H9 (cell line): ENCODE measurements around the gene DCST2. TPM values are rescaled to one million over a fixed set of nuclear protein-coding genes. Genes with fewer than 3 reads are reported as not detected.

Source experiments
- DNase-seq: peaks from one replicate; pipeline ENCODE4 v3.0.0-alpha.2; 2017
- H2AFZ ChIP-seq: one replicate; pipeline ENCODE4 v1.6.1; 2013; ENCODE audit warnings: mild to moderate bottlenecking, low read length, control low read depth, moderate library complexity
- H2AK5ac ChIP-seq: 2 replicates; pipeline ENCODE4 v1.6.1; 2013; ENCODE audit warnings: low read length, control low read depth, mixed read lengths; ENCODE audit not compliant: insufficient read length
- H2BK120ac ChIP-seq: one replicate; pipeline ENCODE4 v1.6.1; 2013; ENCODE audit warnings: low read depth, mild to moderate bottlenecking, low read length, control low read depth, inconsistent platforms; ENCODE audit not compliant: poor library complexity, severe bottlenecking
- H2BK12ac ChIP-seq: 2 replicates; pipeline ENCODE4 v1.6.1; 2013; ENCODE audit warnings: low read length, control low read depth, mixed read lengths, low read depth; ENCODE audit not compliant: insufficient read length
- H2BK15ac ChIP-seq: 2 replicates; pipeline ENCODE4 v1.6.1; 2013; ENCODE audit warnings: low read depth, low read length, control low read depth
- H2BK20ac ChIP-seq: one replicate; pipeline ENCODE4 v1.6.1; 2013; ENCODE audit warnings: low read depth, mild to moderate bottlenecking, low read length, control low read depth, inconsistent platforms; ENCODE audit not compliant: poor library complexity, severe bottlenecking
- H2BK5ac ChIP-seq: 2 replicates; pipeline ENCODE4 v1.6.1; 2013; ENCODE audit warnings: low read length, control low read depth, mixed read lengths; ENCODE audit not compliant: insufficient read length
- H3K14ac ChIP-seq: 2 replicates; pipeline ENCODE4 v1.6.1; 2013; ENCODE audit warnings: low read length, control low read depth; ENCODE audit not compliant: insufficient read depth
- H3K18ac ChIP-seq: 2 replicates; pipeline ENCODE4 v1.6.1; 2013; ENCODE audit warnings: low read depth, mild to moderate bottlenecking, mixed read lengths, low read length, control low read depth; ENCODE audit not compliant: insufficient read length
- H3K23ac ChIP-seq: 2 replicates; pipeline ENCODE4 v1.6.1; 2013; ENCODE audit warnings: low read length, control low read depth, mixed read lengths, low read depth; ENCODE audit not compliant: insufficient read length
- H3K23me2 ChIP-seq: 2 replicates; pipeline ENCODE4 v1.6.1; 2013; ENCODE audit warnings: low read depth, mild to moderate bottlenecking, mixed read lengths, low read length, control low read depth; ENCODE audit not compliant: insufficient read length, poor library complexity, severe bottlenecking
- H3K27ac ChIP-seq: 2 replicates; pipeline ENCODE4 v1.5.1; 2013; ENCODE audit warnings: low read length, control low read depth, mixed read lengths, low read depth; ENCODE audit not compliant: insufficient read length
- H3K27me3 ChIP-seq: 2 replicates; pipeline ENCODE4 v1.6.1; 2013; ENCODE audit warnings: low read length, control low read depth, inconsistent platforms; ENCODE audit not compliant: insufficient read depth
- H3K4ac ChIP-seq: 2 replicates; pipeline ENCODE4 v1.6.1; 2013; ENCODE audit warnings: low read depth, mild to moderate bottlenecking, control low read depth, inconsistent platforms, low read length, moderate library complexity
- H3K4me1 ChIP-seq: 2 replicates; pipeline ENCODE4 v1.6.1; 2013; ENCODE audit warnings: low read length, control low read depth, inconsistent platforms; ENCODE audit not compliant: insufficient read depth
- H3K4me2 ChIP-seq: 2 replicates; pipeline ENCODE4 v1.6.1; 2013; ENCODE audit warnings: low read length, control low read depth, mixed read lengths; ENCODE audit not compliant: insufficient read length, insufficient read depth
- H3K56ac ChIP-seq: 2 replicates; pipeline ENCODE4 v1.6.1; 2013; ENCODE audit warnings: low read depth, mild to moderate bottlenecking, mixed read lengths, low read length, control low read depth; ENCODE audit not compliant: insufficient read length
- H3K79me1 ChIP-seq: 2 replicates; pipeline ENCODE4 v1.6.1; 2013; ENCODE audit warnings: low read depth, mild to moderate bottlenecking, moderate library complexity, low read length, control low read depth, inconsistent platforms; ENCODE audit not compliant: insufficient read depth, poor library complexity, severe bottlenecking
- H3K79me2 ChIP-seq: 2 replicates; pipeline ENCODE4 v1.6.1; 2013; ENCODE audit warnings: low read length, control low read depth, inconsistent platforms; ENCODE audit not compliant: insufficient read depth
- H3K9ac ChIP-seq: 2 replicates; pipeline ENCODE4 v1.6.1; 2013; ENCODE audit warnings: low read length, control low read depth, mixed read lengths; ENCODE audit not compliant: insufficient read length; ENCODE audit errors: extremely low read depth
- H3K9me3 ChIP-seq: one replicate; pipeline ENCODE4 v1.6.1; 2013; ENCODE audit warnings: low read depth, low read length, inconsistent platforms; ENCODE audit not compliant: control insufficient read depth
- H3T11ph ChIP-seq: one replicate; pipeline ENCODE4 v1.6.1; 2013; ENCODE audit warnings: mild to moderate bottlenecking, low read length, control low read depth, inconsistent platforms
- H4K20me1 ChIP-seq: one replicate; pipeline ENCODE4 v1.6.1; 2013; ENCODE audit not compliant: control insufficient read depth, insufficient read length, insufficient read depth
- H4K5ac ChIP-seq: 2 replicates; pipeline ENCODE4 v1.6.1; 2013; ENCODE audit warnings: low read depth, mild to moderate bottlenecking, mixed read lengths, low read length, control low read depth; ENCODE audit not compliant: insufficient read length
- H4K8ac ChIP-seq: replicated peaks from 2 replicates; pipeline ENCODE4 v1.6.1; 2013; ENCODE audit warnings: low read length, control low read depth, mixed read lengths, low read depth; ENCODE audit not compliant: insufficient read length
- H4K91ac ChIP-seq: 2 replicates; pipeline ENCODE4 v1.6.1; 2013; ENCODE audit warnings: low read depth, mild to moderate bottlenecking, moderate library complexity, mixed read lengths, low read length, control low read depth; ENCODE audit not compliant: insufficient read length
- H3K27ac Mint-ChIP-seq, 3 experiments: 2 replicates in 2 of 3; 3 replicates in 1 of 3; pipeline ENCODE4 v1.8.0; 2020 to 2021; ENCODE audit warnings: mixed read lengths in 3 of 3, mild to moderate bottlenecking in 1 of 3, moderate library complexity in 1 of 3
- H3K27me3 Mint-ChIP-seq: 2 replicates; pipeline ENCODE4 v1.8.0; 2021; ENCODE audit warnings: low read depth, mild to moderate bottlenecking, moderate library complexity, mixed read lengths
- H3K36me3 Mint-ChIP-seq, 3 experiments: 2 replicates in 2 of 3; 3 replicates in 1 of 3; pipeline ENCODE4 v1.8.0; 2020 to 2021; ENCODE audit warnings: low read depth in 3 of 3, mixed read lengths in 3 of 3; ENCODE audit not compliant: insufficient read depth in 1 of 3
- H3K4me1 Mint-ChIP-seq, 2 experiments: 2 replicates each; pipeline ENCODE4 v1.8.0; 2020; ENCODE audit warnings: mixed read lengths in 2 of 2
- H3K4me3 Mint-ChIP-seq, 2 experiments: 2 replicates in 1 of 2; 3 replicates in 1 of 2; pipeline ENCODE4 v1.8.0; 2020 to 2021; ENCODE audit warnings: mild to moderate bottlenecking in 2 of 2, mixed read lengths in 2 of 2, moderate library complexity in 1 of 2
- H3K9me3 Mint-ChIP-seq, 2 experiments: 2 replicates in 1 of 2; 3 replicates in 1 of 2; pipeline ENCODE4 v1.8.0; 2020; ENCODE audit warnings: mild to moderate bottlenecking in 2 of 2, mixed read lengths in 2 of 2, moderate library complexity in 1 of 2
- CTCF ChIP-seq: fragments of 200-600 bp; sonication (generic); conservative IDR thresholded peaks from 3 replicates; pipeline ENCODE4 v1.8.0; 2021; ENCODE audit warnings: antibody characterized with exemption, mild to moderate bottlenecking
- WGBS: extraction: QIAGEN DNeasy Blood & Tissue Kit; methylation state at CpG from one replicate; pipeline ENCODE4 v1.1.7; 2013; ENCODE audit warnings: missing lambda C conversion rate, low lambda C conversion rate, mixed read lengths; ENCODE audit not compliant: insufficient read length; ENCODE audit errors: extremely low coverage; 5-methylcytosine and 5-hydroxymethylcytosine counted together
- total RNA-seq: library from RNA; stranded (reverse); gene quantifications from 2 replicates; pipeline ENCODE4 v1.2.1, GENCODE V29; 2021

DCST2 gene
- total RNA-seq, 1 experiment from 2014 or later = 0.35 TPM

- H4K20me1 ChIP-seq = peaks cover 2% of the 10 kb centered on the region
- no peaks in the 10 kb centered on the region; a peak in 1 of 5 replicates for H3K9me3 Mint-ChIP-seq
- H3T11ph ChIP-seq = no peak overlapping the region
- no peak overlapping the region for H2BK15ac ChIP-seq
- no peak overlapping the region for H3K27ac ChIP-seq
- WGBS = no CpG with 5 or more reads among the region's 7 CpGs
- no peak overlapping the region for H2BK12ac ChIP-seq
- no peak overlapping the region for H3K56ac ChIP-seq
- no peak overlapping the region for H3K4me2 ChIP-seq
- no peak overlapping the region for H4K5ac ChIP-seq
- H3K9me3 ChIP-seq = no peaks in the 10 kb centered on the region
- H2AK5ac ChIP-seq = no peak overlapping the region
- H2BK20ac ChIP-seq = no peak overlapping the region
- H3K4me1 Mint-ChIP-seq = peaks cover 22 to 46% of the 10 kb centered on the region in 2 experiments
- H3K36me3 Mint-ChIP-seq = no peaks in the 10 kb centered on the region; a peak in 2 of 7 replicates
- no peaks in the 10 kb centered on the region for H3K79me2 ChIP-seq
- no peak overlapping the region for H3K14ac ChIP-seq
- H3K27me3 ChIP-seq = no peaks in the 10 kb centered on the region
- H4K8ac ChIP-seq = no peak overlapping the region
- H3K23ac ChIP-seq = no peak overlapping the region
- no peaks in the 10 kb centered on the region for H3K79me1 ChIP-seq
- peak; percentile 87 for DNase-seq
- H2BK5ac ChIP-seq = no peak overlapping the region
- H3K4me3 Mint-ChIP-seq = peak overlapping the region in 1 of 2 experiments; percentile 56; a peak in 2 of 5 replicates
- H2BK120ac ChIP-seq = no peak overlapping the region
- no peak overlapping the region for H4K91ac ChIP-seq
- no peak overlapping the region for H2AFZ ChIP-seq
- H3K23me2 ChIP-seq = no peaks in the 10 kb centered on the region
- no peak overlapping the region for H3K4ac ChIP-seq
- TF ChIP-seq CTCF = peak; percentile 84
- H3K27me3 Mint-ChIP-seq = peaks cover 19% of the 10 kb centered on the region
- no peaks in the 10 kb centered on the region; the same call in 1 of the 2 replicates for H3K4me1 ChIP-seq
- no peak overlapping the region for H3K18ac ChIP-seq
- H3K27ac Mint-ChIP-seq = peak overlapping the region in 2 of 3 experiments; percentile 71 to 75; a peak in 3 of 7 replicates
- no peak overlapping the region for H3K9ac ChIP-seq
Observed at GRCh38 chr1:155044812-155045657, 11.5 kb upstream of the DCST2 start.
